Smooth muscle cell (in vitro differentiated cells): ENCODE data around the gene KLK3. TPM values are rescaled to one million over a fixed set of nuclear protein-coding genes. Genes with fewer than 3 reads are reported as not detected.

ENCODE experiments used
- DNase-seq: peaks from one replicate; lab custom pipeline; 2025; ENCODE audit not compliant: unreplicated experiment; lab: John Stamatoyannopoulos, UW
- H2AFZ ChIP-seq: fragments of 200-600 bp; sonication (generic); 2 replicates; pipeline ENCODE4 v1.6.0; 2016; ENCODE audit warnings: antibody characterized with exemption, low read depth, mild to moderate bottlenecking
- H3F3A ChIP-seq: fragments of 200-600 bp; sonication (generic); 2 replicates; pipeline ENCODE4 v1.6.0; 2017; ENCODE audit warnings: antibody characterized with exemption, low read depth
- H3K27ac ChIP-seq: fragments of 200-600 bp; sonication (generic); 2 replicates; pipeline ENCODE4 v1.5.1; 2016; ENCODE audit warnings: low read depth, mild to moderate bottlenecking
- H3K27me3 ChIP-seq: fragments of 200-600 bp; sonication (generic); 2 replicates; pipeline ENCODE4 v1.6.1; 2016; ENCODE audit warnings: low read depth, mild to moderate bottlenecking
- H3K36me3 ChIP-seq: fragments of 200-600 bp; sonication (generic); 2 replicates; pipeline ENCODE4 v1.5.1; 2016; ENCODE audit warnings: low read depth
- H3K4me1 ChIP-seq: fragments of 200-600 bp; sonication (generic); 2 replicates; pipeline ENCODE4 v1.5.1; 2016; ENCODE audit warnings: low read depth
- H3K4me2 ChIP-seq: fragments of 200-600 bp; sonication (generic); 2 replicates; pipeline ENCODE4 v1.6.0; 2016; ENCODE audit warnings: mild to moderate bottlenecking
- H3K4me3 ChIP-seq: fragments of 200-600 bp; sonication (generic); 2 replicates; pipeline ENCODE4 v1.5.1; 2016; ENCODE audit warnings: mild to moderate bottlenecking
- H3K79me2 ChIP-seq: fragments of 200-600 bp; sonication (generic); 2 replicates; pipeline ENCODE4 v1.6.0; 2016; ENCODE audit warnings: low read depth, mild to moderate bottlenecking
- H3K9ac ChIP-seq: fragments of 200-600 bp; sonication (generic); 2 replicates; pipeline ENCODE4 v1.6.0; 2016; ENCODE audit warnings: low read depth
- H3K9me3 ChIP-seq: fragments of 200-600 bp; sonication (generic); replicated peaks from 2 replicates; pipeline ENCODE4 v1.5.1; 2016; ENCODE audit warnings: low read depth
- H4K20me1 ChIP-seq: fragments of 200-600 bp; sonication (generic); 2 replicates; pipeline ENCODE4 v1.6.0; 2016; ENCODE audit warnings: low read depth
- CTCF ChIP-seq: fragments of 200-600 bp; sonication (generic); IDR thresholded peaks from 2 replicates; pipeline ENCODE4 v1.5.1; 2017; ENCODE audit warnings: borderline replicate concordance, mild to moderate bottlenecking, antibody characterized with exemption; ENCODE audit not compliant: insufficient read depth, poor library complexity, severe bottlenecking
- WGBS: methylation state at CpG from one replicate; pipeline ENCODE4 v1.1.7; 2016; ENCODE audit warnings: low lambda C conversion rate; 5-methylcytosine and 5-hydroxymethylcytosine counted together
- polyA plus RNA-seq: library from polyadenylated mRNA; unstranded; fragments of >200 nt; fragmentation: Nextera tagmentation; extraction: Ambion mirVana; gene quantifications from 2 replicates; pipeline ENCODE4 v1.2.1, GENCODE V29; 2016
- total RNA-seq: library from RNA; depleted of rRNA; stranded (reverse); fragments of >200 nt; gene quantifications from 2 replicates; pipeline ENCODE4 v1.2.3, GENCODE V29; 2014

Gene KLK3
- total and polyA plus RNA-seq, 2 experiments from 2014 or later = not detected

GRCh38 chr19:50875795-50876422 is 21.2 kb downstream of the KLK3 start:
- no peak overlapping the region for H3K9ac ChIP-seq
- no peaks in the 10 kb centered on the region for H3K9me3 ChIP-seq
- no peaks in the 10 kb centered on the region for H3F3A ChIP-seq
- no peak for DNase-seq
- no peak overlapping the region for H3K27ac ChIP-seq
- H2AFZ ChIP-seq = no peak overlapping the region
- H3K27me3 ChIP-seq = peaks cover 21% of the 10 kb centered on the region
- no peaks in the 10 kb centered on the region for H4K20me1 ChIP-seq
- H3K36me3 ChIP-seq = no peaks in the 10 kb centered on the region
- H3K79me2 ChIP-seq = no peaks in the 10 kb centered on the region
- no peak overlapping the region for H3K4me2 ChIP-seq
- no peak overlapping the region for H3K4me3 ChIP-seq
- no peak for TF ChIP-seq CTCF
- H3K4me1 ChIP-seq = no peaks in the 10 kb centered on the region
- 63% methylated on average over 6 of the region's 9 CpGs for WGBS

- Histone ChIP-seq H3K4me2 (no peak overlapping the region), H4K20me1 (no peaks in the 10 kb centered on the region), H3K9me3 (no peaks in the 10 kb centered on the region), H2AFZ (no peak overlapping the region), H3K4me1 (no peaks in the 10 kb centered on the region), H3K27ac (no peak overlapping the region), H3F3A (no peaks in the 10 kb centered on the region), H3K4me3 (no peak overlapping the region), H3K79me2 (no peaks in the 10 kb centered on the region), H3K9ac (no peak overlapping the region), H3K36me3 (no peaks in the 10 kb centered on the region), H3K27me3 (peaks cover 24% of the 10 kb centered on the region)
- DNase-seq = no peak
- WGBS = 90% methylated on average over 7 of the region's 7 CpGs
- TF ChIP-seq CTCF = no peak
Measured at GRCh38 chr19:50876456-50876855, 21.7 kb downstream of the KLK3 start.

- no peaks in the 10 kb centered on the region for H4K20me1 ChIP-seq
- no peak overlapping the region for H3K4me3 ChIP-seq
- H3K9me3 ChIP-seq = no peaks in the 10 kb centered on the region
- no peaks in the 10 kb centered on the region for H3F3A ChIP-seq
- H3K36me3 ChIP-seq = no peaks in the 10 kb centered on the region
- H3K79me2 ChIP-seq = no peaks in the 10 kb centered on the region
- no peak overlapping the region for H3K27ac ChIP-seq
- no peak overlapping the region for H3K9ac ChIP-seq
- H3K4me1 ChIP-seq = no peaks in the 10 kb centered on the region
- no peak for DNase-seq
- TF ChIP-seq CTCF = no peak
- no peak overlapping the region for H3K4me2 ChIP-seq
- H3K27me3 ChIP-seq = peaks cover 32% of the 10 kb centered on the region
- no peak overlapping the region for H2AFZ ChIP-seq
- WGBS = 61% methylated on average over 5 of the region's 8 CpGs
Measured at GRCh38 chr19:50877338-50877737, 22.6 kb downstream of the KLK3 start.

- Histone ChIP-seq H3F3A (no peaks in the 10 kb centered on the region), H4K20me1 (no peaks in the 10 kb centered on the region), H3K4me1 (no peaks in the 10 kb centered on the region), H3K9ac (no peak overlapping the region), H3K27ac (no peak overlapping the region), H3K79me2 (no peaks in the 10 kb centered on the region), H3K27me3 (peaks cover 34% of the 10 kb centered on the region), H3K4me2 (no peak overlapping the region), H3K4me3 (no peak overlapping the region), H3K9me3 (no peaks in the 10 kb centered on the region), H3K36me3 (no peaks in the 10 kb centered on the region), H2AFZ (no peak overlapping the region)
- WGBS = 66% methylated on average over 5 of the region's 5 CpGs
- TF ChIP-seq CTCF = no peak
- DNase-seq = no peak
Measured at GRCh38 chr19:50878851-50879250, 24.1 kb downstream of the KLK3 start.
